ENCODE results near the gene TM7SF2. TPM values are rescaled to one million over a fixed set of nuclear protein-coding genes. Genes with fewer than 3 reads are reported as not detected.

Gene TM7SF2
- total RNA-seq, 4 donors from 2014 or later, result 7.1 to 25.2 (median 18.3) TPM

- 0% methylated on average over 9 of the region's 52 CpGs; no CpG with 5 or more reads in 1 of the 2 donors for WGBS, 2 donors (ENCODE audit: low coverage in 1 of 2)
- Histone ChIP-seq H3K4me3 (peak within 1 kb of the TSS; percentile 87 to 93), H3K36me3 (peaks cover 0 to 26% of the 10 kb centered on the region in 2 donors), H3K9me3 (no peaks in the 10 kb centered on the region), H3K27me3 (no peaks in the 10 kb centered on the region), H3K27ac (peak within 1 kb of the TSS; percentile 77 to 95 (median 90)), H3K4me1 (peaks cover 0 to 30% (median 13%) of the 10 kb centered on the region in 3 donors)
- TF ChIP-seq EP300 (IDR thresholded peaks at IDR 0.05), result no peak
- peak; percentile 37 to 66 for TF ChIP-seq POLR2A (IDR thresholded peaks at IDR 0.05)
- peak; percentile 90 for TF ChIP-seq POLR2AphosphoS5 (IDR thresholded peaks at IDR 0.05)
- TF ChIP-seq CTCF (IDR thresholded peaks at IDR 0.05), result peak in 2 of 4 experiments; percentile 26 to 42
- peak; percentile 96 for ATAC-seq
Observed at GRCh38 chr11:65095974-65096806, 15.5 kb upstream of the TM7SF2 start, which contains the start of gene VPS51. VPS51 (plus strand) TSS chr11:65096214; CDS start chr11:65096251, 37 bp downstream.

DNA sequence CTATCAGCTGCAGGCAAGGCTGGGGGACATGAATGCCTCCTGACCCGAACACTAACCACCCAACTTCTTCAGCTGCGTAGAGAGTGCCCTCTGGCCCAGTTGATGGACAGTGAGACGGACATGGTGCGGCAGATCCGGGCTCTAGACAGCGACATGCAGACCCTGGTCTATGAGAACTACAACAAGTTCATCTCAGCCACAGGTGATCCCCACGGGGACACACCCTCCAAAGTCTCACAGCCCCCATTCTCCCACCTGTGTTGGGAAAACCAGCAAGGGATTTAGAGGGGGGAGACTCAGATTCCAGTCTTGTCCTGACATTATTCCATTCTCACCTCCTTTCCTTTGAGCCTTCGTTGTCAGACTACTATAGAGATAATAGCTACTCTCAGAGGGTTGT is 14.7 kb upstream of the TM7SF2 start:
- H3K27ac ChIP-seq, result peak overlapping the region; percentile 77 to 95 (median 90)
- 27 to 47% methylated on average over 4 to 8 of the region's 8 CpGs for WGBS, 2 donors (ENCODE audit: low coverage in 1 of 2)
- peaks cover 0 to 36% (median 13%) of the 10 kb centered on the region in 3 donors for H3K4me1 ChIP-seq
- no peak for ATAC-seq
- peak overlapping the region; percentile 87 to 93 for H3K4me3 ChIP-seq
- H3K27me3 ChIP-seq, result no peaks in the 10 kb centered on the region
- no peaks in the 10 kb centered on the region for H3K9me3 ChIP-seq
- H3K36me3 ChIP-seq, result peaks cover 0 to 26% of the 10 kb centered on the region in 2 donors
- TF ChIP-seq CTCF (IDR thresholded peaks at IDR 0.05), result no peak
- no peak for TF ChIP-seq POLR2A (IDR thresholded peaks at IDR 0.05)
- no peak for TF ChIP-seq EP300 (IDR thresholded peaks at IDR 0.05)

GRCh38 chr11:65100674-65101350 is 10.9 kb upstream of the TM7SF2 start:
- Histone ChIP-seq H3K36me3 (peaks cover 0 to 49% of the 10 kb centered on the region in 2 donors), H3K27ac (peak overlapping the region in 1 of 4 donors; percentile 16), H3K4me3 (no peak overlapping the region), H3K4me1 (peaks cover 0 to 52% (median 10%) of the 10 kb centered on the region in 3 donors), H3K27me3 (no peaks in the 10 kb centered on the region), H3K9me3 (no peaks in the 10 kb centered on the region)
- WGBS, 2 donors (ENCODE audit: low coverage in 1 of 2), result 71 to 79% methylated on average over 4 to 5 of the region's 6 CpGs
- TF ChIP-seq EP300 (IDR thresholded peaks at IDR 0.05) (no peak), POLR2AphosphoS5 (IDR thresholded peaks at IDR 0.05) (no peak), CTCF (IDR thresholded peaks at IDR 0.05) (no peak), POLR2A (IDR thresholded peaks at IDR 0.05) (no peak)
- ATAC-seq, result no peak

GRCh38 chr11:65102142-65103095 is 9.3 kb upstream of the TM7SF2 start:
- no peak for TF ChIP-seq EP300 (IDR thresholded peaks at IDR 0.05)
- no peak for TF ChIP-seq CTCF (IDR thresholded peaks at IDR 0.05)
- TF ChIP-seq POLR2AphosphoS5 (IDR thresholded peaks at IDR 0.05), result no peak
- no peak for TF ChIP-seq POLR2A (IDR thresholded peaks at IDR 0.05)
- H3K9me3 ChIP-seq, result no peaks in the 10 kb centered on the region
- peaks cover 0 to 42% (median 2%) of the 10 kb centered on the region in 3 donors for H3K4me1 ChIP-seq
- H3K36me3 ChIP-seq, result peaks cover 0 to 59% of the 10 kb centered on the region in 2 donors
- no peak overlapping the region for H3K4me3 ChIP-seq
- no peak overlapping the region for H3K27ac ChIP-seq
- no peaks in the 10 kb centered on the region for H3K27me3 ChIP-seq
- ATAC-seq, result no peak
- WGBS, 2 donors (ENCODE audit: low coverage in 1 of 2), result 60 to 73% methylated on average over 3 to 6 of the region's 8 CpGs

Measured in gastroesophageal sphincter (tissue), 4 donors.